Cardiac muscle cell (in vitro differentiated cells and primary cell): Measurements from ENCODE around the gene IQGAP2. TPM values are rescaled to one million over a fixed set of nuclear protein-coding genes. Genes with fewer than 3 reads are reported as not detected.
"Not testable (repeated sequence)": the region's sequence is repeated elsewhere in the genome, so short reads cannot be mapped to it uniquely, and the experiment has no call there.

Source experiments
- DNase-seq, 2 donors: peaks; one replicate each; pipeline versions ENCODE4 v3.0.0 to v3.0.0-alpha.2; 2010 to 2017; ENCODE audit warnings: low read depth in 1 of 2, low spot score in 1 of 2
- H3K27ac ChIP-seq: fragments of 200-600 bp; sonication (generic); 2 replicates; pipeline ENCODE4 v1.5.1; 2016
- H3K27me3 ChIP-seq: fragments of 200-600 bp; sonication (generic); 2 replicates; pipeline ENCODE4 v1.6.0; 2016; ENCODE audit warnings: control low read depth
- H3K36me3 ChIP-seq: fragments of 200-600 bp; sonication (generic); 2 replicates; pipeline ENCODE4 v1.5.1; 2016; ENCODE audit warnings: control low read depth
- H3K4me1 ChIP-seq: fragments of 200-600 bp; sonication (generic); 2 replicates; pipeline ENCODE4 v1.8.1; 2017; ENCODE audit warnings: low read depth, mild to moderate bottlenecking, mixed run types
- H3K4me3 ChIP-seq: fragments of 200-600 bp; sonication (generic); 2 replicates; pipeline ENCODE4 v1.5.1; 2016; ENCODE audit warnings: mild to moderate bottlenecking
- H3K9me3 ChIP-seq: fragments of 200-600 bp; sonication (generic); 2 replicates; pipeline ENCODE4 v1.5.1; 2017; ENCODE audit warnings: low read depth, mild to moderate bottlenecking, control low read depth
- CTCF ChIP-seq: IDR thresholded peaks from 2 replicates; pipeline ENCODE4 v1.5.1; 2012; ENCODE audit warnings: low read depth, mild to moderate bottlenecking, low read length
- polyA plus RNA-seq: library from polyadenylated mRNA; unstranded; fragments of >200 nt; fragmentation: Nextera tagmentation; extraction: Ambion mirVana; gene quantifications from 2 replicates; pipeline ENCODE4 v1.2.1, GENCODE V29; 2016
- total RNA-seq: library from RNA; depleted of rRNA; stranded (reverse); fragments of >200 nt; gene quantifications from 2 replicates; pipeline ENCODE4 v1.2.3, GENCODE V29; 2016

IQGAP2 gene
- total and polyA plus RNA-seq, 2 experiments from 2014 or later = 4.1 to 10.8 TPM

GRCh38 chr5:76673125-76673524 is 270.0 kb downstream of the IQGAP2 start:
- H3K27ac ChIP-seq = no peak overlapping the region
- H3K36me3 ChIP-seq = no peaks in the 10 kb centered on the region
- TF ChIP-seq CTCF = no peak
- H3K9me3 ChIP-seq = no peaks in the 10 kb centered on the region
- DNase-seq = no peak
- H3K4me1 ChIP-seq = no peaks in the 10 kb centered on the region
- no peaks in the 10 kb centered on the region for H3K27me3 ChIP-seq
- H3K4me3 ChIP-seq = no peak overlapping the region

GRCh38 chr5:76674330-76675066 is 271.4 kb downstream of the IQGAP2 start:
- Histone ChIP-seq H3K4me1 (no peaks in the 10 kb centered on the region), H3K36me3 (no peaks in the 10 kb centered on the region), H3K4me3 (no peak overlapping the region), H3K9me3 (no peaks in the 10 kb centered on the region), H3K27ac (no peak overlapping the region), H3K27me3 (no peaks in the 10 kb centered on the region)
- DNase-seq = no peak
- no peak for TF ChIP-seq CTCF

- DNase-seq = no peak
- Histone ChIP-seq H3K9me3 (no peaks in the 10 kb centered on the region), H3K4me1 (no peaks in the 10 kb centered on the region), H3K27me3 (no peaks in the 10 kb centered on the region), H3K4me3 (no peak overlapping the region), H3K36me3 (no peaks in the 10 kb centered on the region), H3K27ac (no peak overlapping the region)
- TF ChIP-seq CTCF = no peak
Observed at GRCh38 chr5:76675364-76675763, 272.3 kb downstream of the IQGAP2 start.

- Histone ChIP-seq H3K27ac (no peak overlapping the region), H3K27me3 (no peaks in the 10 kb centered on the region), H3K9me3 (no peaks in the 10 kb centered on the region), H3K36me3 (no peaks in the 10 kb centered on the region), H3K4me1 (no peaks in the 10 kb centered on the region), H3K4me3 (no peak overlapping the region)
- no peak for TF ChIP-seq CTCF
- DNase-seq = no peak
Observed at GRCh38 chr5:76677849-76678472, 274.9 kb downstream of the IQGAP2 start.

- Histone ChIP-seq H3K9me3 (no peaks in the 10 kb centered on the region), H3K27me3 (no peaks in the 10 kb centered on the region), H3K27ac (no peak overlapping the region), H3K4me3 (no peak overlapping the region), H3K4me1 (peaks cover 6% of the 10 kb centered on the region), H3K36me3 (no peaks in the 10 kb centered on the region)
- TF ChIP-seq CTCF = no peak
- DNase-seq = peak in 1 of 2 donors; percentile 84
Observed at GRCh38 chr5:76679231-76679630, 276.1 kb downstream of the IQGAP2 start.

GRCh38 chr5:76680826-76681225 is 277.7 kb downstream of the IQGAP2 start:
- not testable (repeated sequence) for H3K9me3 ChIP-seq, H3K27ac ChIP-seq, H3K27me3 ChIP-seq, H3K4me3 ChIP-seq, H3K36me3 ChIP-seq, DNase-seq
- H3K4me1 ChIP-seq = peaks cover 13% of the 10 kb centered on the region
